GM19397 (cell line): ENCODE measurements around the gene FRY.

Source experiments
- ATAC-seq: cut with Tn5 transposase; IDR thresholded peaks from one replicate; pipeline ENCODE4 v1.9.1; 2021; ENCODE audit warnings: mild to moderate bottlenecking, moderate library complexity; ENCODE audit not compliant: unreplicated experiment

Gene FRY

DNA sequence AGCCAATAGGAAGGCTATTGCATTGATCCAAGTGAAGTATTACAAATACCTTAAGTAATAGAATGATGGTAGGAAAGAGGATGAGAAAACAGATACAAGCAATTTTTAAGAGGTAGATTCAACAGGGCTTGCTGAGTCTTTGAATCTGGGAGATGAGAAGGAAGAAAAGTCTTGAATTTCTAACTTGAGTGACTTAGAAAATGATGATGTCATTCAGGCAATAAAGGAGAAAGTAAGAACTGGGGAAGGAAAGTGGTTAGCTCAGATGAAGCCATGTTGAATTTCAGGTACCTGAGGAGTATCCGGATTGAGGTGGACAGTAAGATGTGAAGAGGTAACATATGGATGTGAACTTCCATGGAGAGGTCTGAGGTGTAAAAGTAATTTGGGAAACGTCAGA is 15.5 kb upstream of the FRY start:
- no peak for ATAC-seq

GRCh38 chr13:32016631-32017030 is 14.9 kb upstream of the FRY start:
- ATAC-seq, result no peak

DNA sequence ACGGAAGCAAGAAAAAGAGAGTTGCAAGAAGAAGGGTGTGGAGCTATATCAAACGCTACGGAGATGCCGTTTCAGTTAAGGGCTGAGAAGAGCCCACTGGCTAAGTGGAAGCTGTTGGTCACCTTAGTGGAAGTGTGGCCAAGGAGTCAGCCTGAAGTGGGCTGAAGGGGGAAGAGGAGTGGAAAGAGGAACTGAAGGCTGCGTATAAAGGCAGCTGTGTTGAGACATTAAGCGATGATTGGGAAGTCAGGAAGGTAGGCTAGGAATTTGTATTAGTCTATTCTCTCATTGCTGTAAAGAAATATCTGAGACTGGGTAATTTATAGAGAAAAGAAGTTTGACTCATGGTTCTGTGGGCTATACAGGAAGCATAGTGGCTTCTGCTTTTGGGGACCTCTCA is 14.1 kb upstream of the FRY start:
- no peak for ATAC-seq

- ATAC-seq, result no peak
Observed at GRCh38 chr13:32019612-32020233, 11.9 kb upstream of the FRY start.

GRCh38 chr13:32021785-32022184 is 9.8 kb upstream of the FRY start:
- no peak for ATAC-seq

- no peak for ATAC-seq
Observed at GRCh38 chr13:32022311-32022710, 9.3 kb upstream of the FRY start.

- ATAC-seq, result no peak
Observed at GRCh38 chr13:32023096-32023495, 8.5 kb upstream of the FRY start.

DNA sequence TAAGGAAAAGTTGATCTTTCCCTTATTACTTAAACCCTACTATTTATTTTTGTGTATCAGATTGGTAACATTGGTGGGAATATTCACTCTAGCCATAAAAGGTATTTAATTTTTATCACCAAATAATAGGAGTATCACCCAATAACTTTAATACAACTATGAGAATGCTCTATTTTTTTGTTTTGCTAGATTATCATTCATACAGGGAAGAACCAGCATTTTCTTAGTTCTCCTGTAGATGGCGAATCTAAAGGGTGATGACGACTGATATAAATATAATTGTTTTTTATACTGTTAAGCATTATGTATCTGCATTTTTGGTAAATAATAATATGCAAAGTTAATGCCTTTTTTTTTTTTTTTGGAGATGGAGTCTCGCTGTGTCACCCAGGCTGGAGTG is 7.9 kb upstream of the FRY start:
- ATAC-seq, result no peak

- ATAC-seq, result no peak
Observed at GRCh38 chr13:32024750-32025149, 6.8 kb upstream of the FRY start.

GRCh38 chr13:32025730-32026129 is 5.8 kb upstream of the FRY start:
- ATAC-seq, result no peak

- ATAC-seq, result no peak
Observed at GRCh38 chr13:32026623-32027022, 5.0 kb upstream of the FRY start.

DNA sequence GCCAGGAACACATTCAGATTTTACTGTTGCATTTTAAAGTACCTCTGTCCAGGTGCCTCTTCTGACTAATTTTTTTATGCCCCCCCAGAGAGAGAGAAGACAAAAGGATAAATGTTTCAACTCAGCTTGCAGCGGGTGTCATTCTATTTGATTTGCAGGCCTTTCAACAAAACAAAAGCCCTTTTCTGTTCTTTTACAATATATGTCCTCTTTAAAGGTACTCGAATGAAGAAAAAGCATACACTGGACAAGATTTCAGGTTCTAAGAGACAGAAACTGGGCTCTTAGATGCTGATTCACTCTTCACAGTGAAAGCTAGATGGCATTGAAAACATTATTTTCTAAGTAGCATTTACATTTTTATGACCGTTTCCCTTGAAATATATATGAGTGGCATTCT is 2.9 kb upstream of the FRY start:
- ATAC-seq, result no peak

- no peak for ATAC-seq
Observed at GRCh38 chr13:32029684-32030083, 1.9 kb upstream of the FRY start.

GRCh38 chr13:32031815-32032370 is 319 bp downstream of the FRY start:
- no peak for ATAC-seq

- ATAC-seq, result no peak
Observed at GRCh38 chr13:32032759-32033158, 1.2 kb downstream of the FRY start.

- ATAC-seq, result no peak
Observed at GRCh38 chr13:32033744-32034143, 2.2 kb downstream of the FRY start.

- no peak for ATAC-seq
Observed at GRCh38 chr13:32035716-32036115, 4.1 kb downstream of the FRY start.

- no peak for ATAC-seq
Observed at GRCh38 chr13:32036126-32036695, 4.6 kb downstream of the FRY start.

DNA sequence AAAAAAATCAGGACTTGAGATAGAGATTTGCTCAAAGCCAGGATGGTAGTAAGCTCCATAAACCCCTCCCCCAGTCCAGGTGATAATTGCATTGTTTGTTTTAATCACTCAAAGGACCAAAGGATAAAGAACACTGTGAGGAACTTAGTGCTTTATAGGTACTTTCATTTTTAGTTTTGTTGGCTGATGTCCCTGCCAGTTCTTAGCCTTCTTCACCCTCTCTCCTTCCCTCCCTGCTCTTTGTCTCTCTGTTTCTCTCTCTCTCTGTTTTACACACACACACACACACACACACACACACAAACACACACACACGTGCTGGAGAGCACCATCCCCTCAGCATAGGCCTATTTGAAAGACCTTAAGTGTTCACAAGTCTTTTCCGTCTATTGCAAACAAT is 5.2 kb downstream of the FRY start:
- ATAC-seq, result no peak

GRCh38 chr13:32037471-32037870 is 5.9 kb downstream of the FRY start:
- ATAC-seq, result no peak

- ATAC-seq, result no peak
Observed at GRCh38 chr13:32038343-32038742, 6.8 kb downstream of the FRY start.

GRCh38 chr13:32039056-32039455 is 7.5 kb downstream of the FRY start:
- no peak for ATAC-seq

GRCh38 chr13:32039528-32039927 is 8.0 kb downstream of the FRY start:
- ATAC-seq, result no peak
